Measurements from ENCODE around the gene GRHL3. TPM values are rescaled to one million over a fixed set of nuclear protein-coding genes. Genes with fewer than 3 reads are reported as not detected.

GRHL3 gene
- total RNA-seq, 1 donor from 2014 or later, result not detected

GRCh38 chr1:24315391-24315790 is 3.8 kb upstream of the GRHL3 start:
- intact Hi-C loops (cut with DNase I), result no loop called here

DNA sequence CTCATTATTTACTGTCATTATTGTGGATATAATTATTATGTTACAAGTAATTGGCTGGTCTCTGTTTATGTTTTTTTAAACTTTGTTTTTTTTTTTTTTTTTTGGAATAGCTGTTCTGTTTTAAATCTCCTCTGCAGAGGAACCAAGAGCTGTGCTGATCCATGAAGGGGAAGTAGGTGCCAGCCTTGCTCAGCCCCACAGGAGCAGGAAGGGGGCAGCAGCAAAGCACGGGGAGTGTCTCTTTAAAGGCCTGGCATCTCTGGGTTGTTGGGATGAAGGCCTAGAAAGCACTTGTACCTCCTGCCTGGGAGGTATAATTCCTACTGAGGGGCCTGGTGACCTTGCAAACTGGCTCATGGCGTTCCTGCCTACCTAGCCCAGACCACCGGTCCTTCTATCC is 2.5 kb upstream of the GRHL3 start:
- DNase-seq (ENCODE audit: low spot score), result no peak
- intact Hi-C loops (cut with DNase I), result no loop called here

More at GRCh38 chr1:24315391-24315790, 3.8 kb upstream of the GRHL3 start:
- DNase-seq (ENCODE audit: low spot score), result no peak

DNA sequence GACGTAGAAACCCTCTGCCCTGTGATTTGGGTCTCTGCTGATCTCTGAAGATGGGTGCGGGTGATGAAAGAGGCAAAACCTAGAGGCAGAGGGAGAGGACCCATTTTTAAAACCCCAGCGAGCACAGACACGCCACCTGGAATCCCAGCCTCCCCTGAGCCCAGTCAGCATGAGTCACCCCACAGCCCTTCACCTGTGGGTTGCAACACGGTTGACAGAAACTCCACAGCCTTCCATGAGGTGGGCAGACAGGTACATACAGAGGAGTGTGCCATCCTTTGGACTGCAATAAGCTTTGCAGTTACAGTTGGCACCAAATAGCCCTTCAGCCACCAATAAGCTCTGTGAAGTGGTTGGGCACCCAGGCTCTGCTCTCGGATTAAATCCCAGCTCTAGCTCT is 2.1 kb upstream of the GRHL3 start:
- no peak for DNase-seq (ENCODE audit: low spot score)
- intact Hi-C loops (cut with DNase I), result no loop called here

GRCh38 chr1:24317956-24318614 is 1.1 kb upstream of the GRHL3 start:
- intact Hi-C loops (cut with DNase I), result no loop called here
- DNase-seq (ENCODE audit: low spot score), result no peak

GRCh38 chr1:24318615-24319311 is 394 bp upstream of the GRHL3 start:
- DNase-seq (ENCODE audit: low spot score), result no peak
- intact Hi-C loops (cut with DNase I), result no loop called here

DNA sequence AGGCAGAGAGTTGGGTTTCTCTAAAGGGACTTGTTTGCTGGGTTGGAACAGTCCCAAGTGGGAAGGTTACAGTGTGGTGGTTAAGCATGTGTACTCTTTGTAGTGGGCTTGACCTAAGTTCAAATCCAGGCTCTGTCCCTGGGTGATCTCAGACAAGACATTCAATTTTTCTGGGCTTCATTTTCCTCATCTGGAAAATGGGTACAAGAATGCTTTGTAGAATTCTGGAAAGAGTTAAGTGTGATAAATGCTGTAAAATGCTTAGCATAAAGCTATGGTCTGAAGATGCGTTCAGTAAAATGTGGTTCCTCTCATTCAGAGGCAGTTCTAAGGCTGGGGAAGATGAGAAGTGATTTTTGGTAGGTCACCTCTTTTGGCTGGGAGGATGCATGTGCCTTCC is 805 bp downstream of the GRHL3 start:
- DNase-seq (ENCODE audit: low spot score), result no peak
- intact Hi-C loops (cut with DNase I), result no loop called here

DNA sequence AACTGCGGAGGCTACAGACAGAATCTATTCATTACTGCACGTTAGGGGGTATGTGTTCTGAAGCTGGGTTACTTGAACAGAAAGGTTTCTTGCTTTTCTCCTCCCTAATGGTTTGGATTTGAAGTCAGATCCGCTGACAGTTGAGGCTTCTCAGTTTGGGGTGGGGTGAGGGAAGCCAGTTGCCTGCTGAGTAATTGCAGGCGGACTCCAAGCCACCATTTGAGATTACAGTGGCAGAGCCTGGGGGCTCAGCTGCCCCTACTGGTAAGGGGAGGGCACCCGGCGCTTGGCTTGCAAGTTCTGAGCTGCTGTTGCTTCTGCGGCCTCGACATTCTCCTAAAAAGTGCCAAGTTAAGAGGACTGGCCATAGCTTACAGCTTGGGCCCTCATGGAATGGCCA is 2.0 kb downstream of the GRHL3 start:
- no peak for DNase-seq (ENCODE audit: low spot score)
- intact Hi-C loops (cut with DNase I), result no loop called here

- intact Hi-C loops (cut with DNase I), result no loop called here
- DNase-seq (ENCODE audit: low spot score), result no peak
Measured at GRCh38 chr1:24321697-24322469, 2.7 kb downstream of the GRHL3 start.

- intact Hi-C loops (cut with DNase I), result no loop called here
- no peak for DNase-seq (ENCODE audit: low spot score)
Measured at GRCh38 chr1:24322470-24323177, 3.5 kb downstream of the GRHL3 start.

GRCh38 chr1:24323281-24323680 is 4.1 kb downstream of the GRHL3 start:
- intact Hi-C loops (cut with DNase I), result no loop called here
- DNase-seq (ENCODE audit: low spot score), result no peak

GRCh38 chr1:24324903-24325302 is 5.7 kb downstream of the GRHL3 start:
- intact Hi-C loops (cut with DNase I), result no loop called here
- no peak for DNase-seq (ENCODE audit: low spot score)

DNA sequence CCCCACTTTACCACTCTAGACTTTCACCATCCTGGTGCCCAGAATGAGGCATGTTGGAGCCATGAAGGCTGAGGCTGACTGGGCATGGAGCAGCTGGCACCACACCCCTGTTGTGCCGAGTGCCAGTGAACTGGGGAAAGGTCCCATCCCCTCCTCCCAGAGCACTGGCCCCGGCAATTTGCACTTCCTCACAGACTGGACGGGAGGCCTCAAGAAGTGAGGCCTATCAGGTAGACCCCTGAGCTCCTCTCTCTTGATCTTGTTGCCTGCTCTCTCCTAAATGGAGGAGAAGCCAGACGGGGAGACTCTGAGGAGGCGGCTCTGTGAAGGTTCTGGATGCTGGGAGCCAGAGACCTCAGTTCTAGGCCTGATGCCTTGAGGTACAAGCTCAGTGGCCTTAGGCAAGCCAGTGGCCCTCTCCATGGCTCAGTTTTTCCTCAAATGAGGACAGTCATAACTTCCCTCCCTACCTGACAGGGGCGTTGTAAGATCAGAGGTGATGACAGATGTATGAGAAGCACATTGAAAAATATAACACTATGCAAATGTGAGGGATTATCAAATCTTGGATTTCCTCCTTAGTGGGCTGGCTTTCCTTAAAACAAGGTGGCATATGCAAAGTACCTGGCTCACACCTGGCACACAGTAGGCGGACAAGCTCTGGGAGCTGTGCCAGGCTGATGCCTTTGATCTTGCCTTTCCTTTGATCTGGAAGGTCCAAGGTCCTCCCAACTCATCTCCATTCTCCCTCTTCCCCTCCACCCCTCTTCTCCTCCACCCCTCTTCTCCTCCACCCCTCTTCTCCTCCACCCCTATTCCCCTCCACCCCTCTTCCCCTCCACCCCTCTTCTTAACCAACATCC is 6.7 kb downstream of the GRHL3 start:
- DNase-seq (ENCODE audit: low spot score), result no peak
- intact Hi-C loops (cut with DNase I), result no loop called here

DNA sequence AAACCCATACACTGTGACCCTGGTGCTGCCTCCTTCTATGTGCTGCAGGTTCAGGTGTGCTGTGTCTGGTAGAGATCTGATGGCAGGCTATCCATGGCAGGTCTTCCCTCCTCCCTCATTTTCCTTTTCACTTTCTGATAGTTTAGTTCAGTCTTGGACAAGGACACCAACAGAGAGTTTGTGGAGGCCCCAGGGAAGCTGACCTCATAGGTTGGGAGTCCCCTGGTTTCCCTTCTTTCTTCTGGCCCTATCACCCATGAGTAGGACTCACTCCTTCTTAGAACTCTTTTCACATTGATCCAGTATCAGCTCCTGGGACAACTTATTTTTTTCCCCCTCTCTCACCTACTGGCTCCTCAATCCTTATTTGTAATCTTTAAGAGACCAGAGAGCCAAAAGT is 8.3 kb downstream of the GRHL3 start:
- intact Hi-C loops (cut with DNase I), result no loop called here
- no peak for DNase-seq (ENCODE audit: low spot score)

- intact Hi-C loops (cut with DNase I), result no loop called here
- no peak for DNase-seq (ENCODE audit: low spot score)
Measured at GRCh38 chr1:24327891-24328290, 8.7 kb downstream of the GRHL3 start.

DNA sequence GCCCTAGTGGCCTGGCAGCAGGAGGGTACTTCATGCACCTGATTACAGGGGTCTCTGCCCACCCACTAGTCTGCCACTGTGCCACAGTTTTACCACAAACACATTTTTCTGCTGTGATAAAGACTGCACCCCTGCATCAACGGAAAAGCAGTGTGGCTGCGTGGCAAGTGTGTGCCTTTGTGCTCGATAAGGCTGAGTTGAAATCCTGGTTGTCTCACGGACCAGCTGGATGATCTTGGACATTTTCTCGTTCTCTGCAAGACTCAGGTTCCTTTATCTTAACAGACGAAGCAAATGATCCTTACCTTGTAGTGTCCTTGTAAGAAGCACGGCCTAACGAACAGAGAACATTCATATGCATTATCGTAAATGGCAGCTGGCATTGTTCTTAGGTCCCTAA is 10.2 kb downstream of the GRHL3 start:
- no peak for DNase-seq (ENCODE audit: low spot score)

GRCh38 chr1:24329797-24330543 is 10.8 kb downstream of the GRHL3 start:
- intact Hi-C loops (cut with DNase I), result no loop called here

More for the DNA sequence above, 10.2 kb downstream of the GRHL3 start:
- intact Hi-C loops (cut with DNase I), result no loop called here

GRCh38 chr1:24331961-24332673 is 13.0 kb downstream of the GRHL3 start:
- intact Hi-C loops (cut with DNase I), result no loop called here
- no peak for DNase-seq (ENCODE audit: low spot score)

More at GRCh38 chr1:24329797-24330543, 10.8 kb downstream of the GRHL3 start:
- no peak for DNase-seq (ENCODE audit: low spot score)

DNA sequence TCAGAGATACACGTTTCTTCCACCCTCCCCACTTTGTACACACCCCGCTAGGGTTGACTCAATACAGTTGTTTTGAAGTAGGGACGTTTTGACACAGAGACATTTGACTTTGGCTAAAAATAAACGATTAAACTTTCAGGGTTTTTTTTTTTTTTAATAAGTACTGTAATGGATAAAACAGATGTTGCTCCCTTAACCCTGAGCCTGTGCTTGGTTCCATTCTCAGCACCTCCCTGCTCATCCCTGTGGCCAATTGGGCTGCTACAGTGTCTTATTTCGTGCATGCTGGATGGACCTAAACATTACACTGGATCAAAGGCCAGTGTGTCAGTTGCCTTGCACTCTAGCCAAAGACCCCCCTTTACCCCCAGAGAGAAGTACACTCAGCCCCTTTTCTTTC is 16.9 kb downstream of the GRHL3 start:
- no peak for DNase-seq (ENCODE audit: low spot score)
- intact Hi-C loops (cut with DNase I), result no loop called here

Data from cardiac septum (tissue), 1 donor.